NT2/D1 (cell line): ENCODE measurements around the gene PCSK2.

Experiments
- DNase-seq: peaks from one replicate; pipeline ENCODE4 v3.0.0-alpha.2; 2011; ENCODE audit warnings: low read depth, low spot score
- H3K27me3 ChIP-seq: 2 replicates; pipeline ENCODE4 v1.6.0; 2011; ENCODE audit warnings: mild to moderate bottlenecking; ENCODE audit not compliant: insufficient read length, insufficient read depth
- H3K36me3 ChIP-seq: 2 replicates; pipeline ENCODE4 v1.6.1; 2011; ENCODE audit warnings: mild to moderate bottlenecking, low read length, mixed read lengths; ENCODE audit not compliant: insufficient read depth, insufficient read length
- H3K4me1 ChIP-seq: 2 replicates; pipeline ENCODE4 v1.5.1; 2011; ENCODE audit not compliant: insufficient read depth, insufficient read length
- H3K4me3 ChIP-seq: 2 replicates; pipeline ENCODE4 v1.5.1; 2011; ENCODE audit warnings: low read depth; ENCODE audit not compliant: insufficient read length
- H3K9ac ChIP-seq: 2 replicates; pipeline ENCODE4 v1.6.0; 2011; ENCODE audit warnings: low read depth; ENCODE audit not compliant: insufficient read length
- H3K9me3 ChIP-seq: 2 replicates; pipeline ENCODE4 v1.5.1; 2011; ENCODE audit warnings: mild to moderate bottlenecking, low read length; ENCODE audit not compliant: insufficient read depth
- SUZ12 ChIP-seq: IDR thresholded peaks from 2 replicates; pipeline ENCODE4 v1.6.1; 2011; ENCODE audit not compliant: insufficient read length, insufficient read depth; ENCODE audit errors: extremely low read depth
- YY1 ChIP-seq: IDR thresholded peaks from 2 replicates; pipeline ENCODE4 v1.6.1; 2011; ENCODE audit not compliant: insufficient read length, insufficient read depth
- ZNF274 ChIP-seq: IDR thresholded peaks from 2 replicates; pipeline ENCODE4 v1.6.1; 2011; ENCODE audit warnings: mild to moderate bottlenecking, low read depth, low read length

The PCSK2 gene

GRCh38 chr20:17507531-17507930 lies 280.7 kb downstream of the PCSK2 start:
- TF ChIP-seq YY1 (no peak), SUZ12 (no peak), ZNF274 (no peak)
- DNase-seq: no peak
- Histone ChIP-seq H3K36me3 (no peaks in the 10 kb centered on the region), H3K9ac (no peak overlapping the region), H3K27me3 (no peaks in the 10 kb centered on the region), H3K9me3 (no peaks in the 10 kb centered on the region), H3K4me1 (no peaks in the 10 kb centered on the region), H3K4me3 (no peak overlapping the region)

- Histone ChIP-seq H3K9me3 (no peaks in the 10 kb centered on the region), H3K4me3 (no peak overlapping the region), H3K4me1 (peaks cover 4% of the 10 kb centered on the region), H3K36me3 (no peaks in the 10 kb centered on the region), H3K9ac (no peak overlapping the region), H3K27me3 (no peaks in the 10 kb centered on the region)
- TF ChIP-seq SUZ12 (no peak), YY1 (no peak), ZNF274 (no peak)
- DNase-seq: no peak
These were observed 281.9 kb downstream of the PCSK2 start for GRCh38 chr20:17508756-17509155.

GRCh38 chr20:17510548-17510947 lies 283.7 kb downstream of the PCSK2 start:
- H3K36me3 ChIP-seq: no peaks in the 10 kb centered on the region

GRCh38 chr20:17511401-17511800 lies 284.6 kb downstream of the PCSK2 start:
- Histone ChIP-seq H3K4me3 (no peak overlapping the region), H3K9me3 (no peaks in the 10 kb centered on the region), H3K36me3 (no peaks in the 10 kb centered on the region), H3K27me3 (no peaks in the 10 kb centered on the region), H3K9ac (no peak overlapping the region), H3K4me1 (peaks cover 4% of the 10 kb centered on the region)
- no peak for TF ChIP-seq SUZ12
- TF ChIP-seq ZNF274: no peak
- TF ChIP-seq YY1: no peak
- no peak for DNase-seq

More at GRCh38 chr20:17510548-17510947, 283.7 kb downstream of the PCSK2 start:
- H3K9me3 ChIP-seq: no peaks in the 10 kb centered on the region
- TF ChIP-seq YY1 (no peak), ZNF274 (no peak), SUZ12 (no peak)
- no peaks in the 10 kb centered on the region for H3K27me3 ChIP-seq
- no peak for DNase-seq
- no peak overlapping the region for H3K9ac ChIP-seq
- H3K4me3 ChIP-seq: no peak overlapping the region
- H3K4me1 ChIP-seq: peaks cover 4% of the 10 kb centered on the region

- Histone ChIP-seq H3K4me1 (peaks cover 4% of the 10 kb centered on the region), H3K9me3 (no peaks in the 10 kb centered on the region), H3K27me3 (no peaks in the 10 kb centered on the region), H3K9ac (no peak overlapping the region), H3K4me3 (no peak overlapping the region), H3K36me3 (no peaks in the 10 kb centered on the region)
- DNase-seq: no peak
- TF ChIP-seq YY1 (no peak), SUZ12 (no peak), ZNF274 (no peak)
These were observed 287.1 kb downstream of the PCSK2 start for GRCh38 chr20:17513939-17514338.

- TF ChIP-seq YY1 (no peak), ZNF274 (no peak), SUZ12 (no peak)
- Histone ChIP-seq H3K9me3 (no peaks in the 10 kb centered on the region), H3K4me1 (peaks cover 4% of the 10 kb centered on the region), H3K9ac (no peak overlapping the region), H3K36me3 (no peaks in the 10 kb centered on the region), H3K4me3 (no peak overlapping the region), H3K27me3 (no peaks in the 10 kb centered on the region)
- DNase-seq: no peak
These were observed 288.2 kb downstream of the PCSK2 start for GRCh38 chr20:17515053-17515452.

GRCh38 chr20:17518339-17519052 lies 291.7 kb downstream of the PCSK2 start:
- Histone ChIP-seq H3K4me1 (no peaks in the 10 kb centered on the region), H3K36me3 (no peaks in the 10 kb centered on the region), H3K27me3 (no peaks in the 10 kb centered on the region), H3K9ac (no peak overlapping the region), H3K9me3 (no peaks in the 10 kb centered on the region), H3K4me3 (no peak overlapping the region)
- DNase-seq: no peak
- TF ChIP-seq SUZ12 (no peak), YY1 (no peak), ZNF274 (no peak)
